Measurements from ENCODE around the gene FLYWCH1. TPM values are rescaled to one million over a fixed set of nuclear protein-coding genes. Genes with fewer than 3 reads are reported as not detected.

Gene FLYWCH1
- total RNA-seq, 1 experiment from 2014 or later = 12.5 TPM

DNA sequence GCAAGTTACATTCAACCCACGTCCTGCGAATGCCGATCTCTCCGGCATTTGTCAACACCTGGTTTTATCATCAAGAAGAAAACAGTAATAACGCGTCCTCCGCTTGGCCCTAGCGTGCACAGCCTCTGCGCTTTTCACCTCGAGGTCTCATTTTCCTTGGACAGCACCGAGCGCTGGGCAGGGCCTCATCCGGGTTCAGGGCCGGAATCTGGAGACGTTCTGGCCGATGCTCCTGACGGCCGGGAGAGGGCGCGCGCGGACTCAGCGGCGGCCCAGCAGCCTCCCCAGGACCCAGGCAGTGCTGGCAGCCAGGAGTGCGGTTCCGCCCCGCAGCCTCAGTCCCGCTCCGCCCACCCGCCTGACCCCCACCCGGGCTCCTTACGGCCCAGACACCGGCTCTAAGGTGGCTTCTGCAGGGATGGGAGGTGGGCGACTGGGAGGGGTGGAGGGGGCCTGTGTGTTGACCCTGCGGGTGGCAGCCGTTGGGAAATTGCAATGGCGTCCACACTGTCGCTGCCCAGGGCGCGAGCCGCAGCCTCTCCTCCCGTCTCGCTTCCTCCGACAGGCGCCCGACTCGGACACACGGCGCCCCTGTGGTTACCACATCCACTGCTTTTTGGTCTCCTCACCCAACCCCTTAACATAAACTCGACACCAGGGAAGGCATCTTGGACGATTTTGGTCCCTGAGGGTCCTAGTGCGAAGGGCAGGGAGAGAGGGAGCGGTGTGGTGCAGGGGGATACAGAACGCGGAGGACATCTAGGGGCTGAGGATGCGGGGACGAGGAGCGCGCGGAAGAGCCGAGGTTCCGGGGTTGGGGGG, 7.4 kb upstream of the FLYWCH1 start:
- H4K5ac ChIP-seq (ENCODE audit: insufficient read length, low read depth, low read length) = no peak overlapping the region
- Mint-ChIP-seq H3K4me1 (peaks cover 10 to 13% of the 10 kb centered on the region in 2 experiments), H3K27me3 (ENCODE audit: low read depth) (peaks cover 2% of the 10 kb centered on the region), H3K4me3 (peak overlapping the region; percentile 89 to 91), H3K27ac (peak overlapping the region; percentile 82 to 96 (median 95)), H3K36me3 (ENCODE audit: insufficient read depth in 1 of 3, low read depth in 3 of 3) (peaks cover 0 to 2% (median 0%) of the 10 kb centered on the region in 3 experiments; a peak in 1 of 7 replicates), H3K9me3 (peaks cover 9 to 14% of the 10 kb centered on the region in 2 experiments)
- no peaks in the 10 kb centered on the region for H3K4me1 ChIP-seq (ENCODE audit: insufficient read depth, low read length)
- H3K9ac ChIP-seq (ENCODE audit: extremely low read depth, insufficient read length, low read length) = peak overlapping the region; percentile 90
- H2AFZ ChIP-seq (ENCODE audit: low read length) = no peak overlapping the region
- H4K91ac ChIP-seq (ENCODE audit: insufficient read length, low read depth, low read length) = no peak overlapping the region
- H3K27ac ChIP-seq (ENCODE audit: insufficient read length, low read depth, low read length) = no peak overlapping the region
- H2BK5ac ChIP-seq (ENCODE audit: insufficient read length, low read length) = no peak overlapping the region
- no peak overlapping the region for H2BK20ac ChIP-seq (ENCODE audit: low read depth, low read length, poor library complexity, severe bottlenecking)
- H3K18ac ChIP-seq (ENCODE audit: insufficient read length, low read depth, low read length) = peak overlapping the region; percentile 86
- H3K9me3 ChIP-seq (ENCODE audit: control insufficient read depth, low read depth, low read length) = no peaks in the 10 kb centered on the region
- H2BK15ac ChIP-seq (ENCODE audit: low read depth, low read length) = no peak overlapping the region
- no peak overlapping the region for H4K8ac ChIP-seq (replicated peaks; ENCODE audit: insufficient read length, low read depth, low read length)
- H3K79me2 ChIP-seq (ENCODE audit: insufficient read depth, low read length) = no peaks in the 10 kb centered on the region
- H2AK5ac ChIP-seq (ENCODE audit: insufficient read length, low read length) = no peak overlapping the region
- peak overlapping the region; percentile 94 for H3K4me2 ChIP-seq (ENCODE audit: insufficient read depth, insufficient read length, low read length)
- peak; percentile 91 for DNase-seq
- peak overlapping the region; percentile 83 for H3K14ac ChIP-seq (ENCODE audit: insufficient read depth, low read length)
- H3K79me1 ChIP-seq (ENCODE audit: insufficient read depth, low read depth, low read length, poor library complexity, severe bottlenecking) = no peaks in the 10 kb centered on the region
- H3T11ph ChIP-seq (ENCODE audit: low read length) = no peak overlapping the region
- no peak overlapping the region for H3K4ac ChIP-seq (ENCODE audit: low read depth, low read length)
- no peak overlapping the region for H2BK120ac ChIP-seq (ENCODE audit: low read depth, low read length, poor library complexity, severe bottlenecking)
- no peak overlapping the region for H2BK12ac ChIP-seq (ENCODE audit: insufficient read length, low read depth, low read length)
- no peaks in the 10 kb centered on the region for H3K27me3 ChIP-seq (ENCODE audit: insufficient read depth, low read length)
- H3K23ac ChIP-seq (ENCODE audit: insufficient read length, low read depth, low read length) = no peak overlapping the region
- no CpG with 5 or more reads among the region's 62 CpGs for WGBS (ENCODE audit: extremely low coverage, insufficient read length, low lambda C conversion rate)
- TF ChIP-seq, protein P1, sequence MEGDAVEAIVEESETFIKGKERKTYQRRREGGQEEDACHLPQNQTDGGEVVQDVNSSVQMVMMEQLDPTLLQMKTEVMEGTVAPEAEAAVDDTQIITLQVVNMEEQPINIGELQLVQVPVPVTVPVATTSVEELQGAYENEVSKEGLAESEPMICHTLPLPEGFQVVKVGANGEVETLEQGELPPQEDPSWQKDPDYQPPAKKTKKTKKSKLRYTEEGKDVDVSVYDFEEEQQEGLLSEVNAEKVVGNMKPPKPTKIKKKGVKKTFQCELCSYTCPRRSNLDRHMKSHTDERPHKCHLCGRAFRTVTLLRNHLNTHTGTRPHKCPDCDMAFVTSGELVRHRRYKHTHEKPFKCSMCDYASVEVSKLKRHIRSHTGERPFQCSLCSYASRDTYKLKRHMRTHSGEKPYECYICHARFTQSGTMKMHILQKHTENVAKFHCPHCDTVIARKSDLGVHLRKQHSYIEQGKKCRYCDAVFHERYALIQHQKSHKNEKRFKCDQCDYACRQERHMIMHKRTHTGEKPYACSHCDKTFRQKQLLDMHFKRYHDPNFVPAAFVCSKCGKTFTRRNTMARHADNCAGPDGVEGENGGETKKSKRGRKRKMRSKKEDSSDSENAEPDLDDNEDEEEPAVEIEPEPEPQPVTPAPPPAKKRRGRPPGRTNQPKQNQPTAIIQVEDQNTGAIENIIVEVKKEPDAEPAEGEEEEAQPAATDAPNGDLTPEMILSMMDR (conservative IDR thresholded peaks at IDR 0.05) = peak; percentile 94
- H3K23me2 ChIP-seq (ENCODE audit: insufficient read length, low read depth, low read length, poor library complexity, severe bottlenecking) = peaks cover 7% of the 10 kb centered on the region
- no peak overlapping the region for H3K56ac ChIP-seq (ENCODE audit: insufficient read length, low read depth, low read length)
- no peaks in the 10 kb centered on the region for H4K20me1 ChIP-seq (ENCODE audit: control insufficient read depth, insufficient read depth, insufficient read length)

All from H9 (cell line).